Bronchial epithelial cell (primary cell): ENCODE results near the gene STK38. TPM values are rescaled to one million over a fixed set of nuclear protein-coding genes. Genes with fewer than 3 reads are reported as not detected.

ENCODE experiments used
- DNase-seq: peaks from one replicate; pipeline ENCODE4 v3.0.0-alpha.2; 2010; ENCODE audit warnings: low read depth
- FAIRE-seq: peaks from 2 replicates; lab custom pipeline; 2011; peaks lifted over from hg19 to GRCh38; lab: Jason Lieb, UNC
- H3K27me3 ChIP-seq: 2 replicates; pipeline ENCODE4 v1.5.1; 2011; ENCODE audit warnings: low read length; ENCODE audit not compliant: control insufficient read depth, insufficient read depth
- H3K36me3 ChIP-seq: 2 replicates; pipeline ENCODE4 v1.5.1; 2011; ENCODE audit warnings: low read length; ENCODE audit not compliant: control insufficient read depth, insufficient read depth
- H3K4me3 ChIP-seq: 2 replicates; pipeline ENCODE4 v1.5.1; 2011; ENCODE audit warnings: mild to moderate bottlenecking, low read depth, low read length, control low read depth
- total RNA-seq: library from RNA; depleted of rRNA; stranded (reverse); fragments of >200 nt; gene quantifications from 2 replicates; pipeline ENCODE4 v1.2.1, GENCODE V29; 2014
- TF ChIP-seq, protein P1 (sequence below): IDR thresholded peaks from 2 replicates; pipeline ENCODE4 v1.5.1; 2011; ENCODE audit warnings: mild to moderate bottlenecking, moderate library complexity, low read length, control low read depth, inconsistent platforms; ENCODE audit not compliant: insufficient read depth, severe bottlenecking

Gene STK38
- total RNA-seq, result 13.7 and 19.6 TPM in 2 replicates

DNA sequence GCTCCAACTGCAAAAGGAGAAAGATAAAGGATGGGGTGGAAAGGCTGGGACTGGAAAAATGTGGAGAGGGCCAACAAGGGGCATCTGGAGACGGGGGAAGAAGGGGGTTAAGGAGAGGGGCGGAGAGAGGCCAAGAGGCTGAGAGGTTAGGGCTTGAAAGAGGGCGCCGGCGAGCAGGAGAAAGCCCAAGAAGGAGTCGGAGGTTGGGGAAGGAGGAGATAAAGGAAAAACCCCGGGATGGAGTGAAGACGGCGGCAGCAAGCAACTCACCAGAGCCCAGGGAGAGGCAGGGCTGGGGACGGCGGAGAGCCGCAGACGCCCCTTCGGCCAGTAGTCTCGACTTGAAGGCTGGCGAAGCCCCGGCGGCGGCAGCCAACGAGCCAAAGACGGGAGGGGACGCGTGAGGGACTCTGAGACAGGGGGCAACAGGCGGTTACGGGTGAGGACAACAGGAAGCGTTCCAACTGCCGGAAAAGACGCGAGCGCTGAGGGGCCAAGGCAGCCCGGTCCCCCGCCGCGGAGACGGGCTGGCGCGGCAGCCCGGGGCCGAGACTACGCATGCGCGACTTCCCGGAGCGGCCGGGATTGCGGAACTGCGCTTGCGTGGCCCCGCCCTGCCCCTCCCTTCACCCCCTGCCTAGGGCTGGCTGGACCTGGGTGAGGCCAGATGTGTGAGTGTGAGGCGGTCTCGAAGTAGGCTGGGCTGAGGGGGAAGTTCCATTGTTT lies at the start of gene STK38:
TSS of gene STK38 (minus strand) at position 560 of the 726 bp plus-strand sequence. CDS start 7,277 bp downstream, outside the sequence.
- no peak for FAIRE-seq
- H3K36me3 ChIP-seq, result no peaks in the 10 kb centered on the region
- no peaks in the 10 kb centered on the region for H3K27me3 ChIP-seq
- TF ChIP-seq, protein P1, sequence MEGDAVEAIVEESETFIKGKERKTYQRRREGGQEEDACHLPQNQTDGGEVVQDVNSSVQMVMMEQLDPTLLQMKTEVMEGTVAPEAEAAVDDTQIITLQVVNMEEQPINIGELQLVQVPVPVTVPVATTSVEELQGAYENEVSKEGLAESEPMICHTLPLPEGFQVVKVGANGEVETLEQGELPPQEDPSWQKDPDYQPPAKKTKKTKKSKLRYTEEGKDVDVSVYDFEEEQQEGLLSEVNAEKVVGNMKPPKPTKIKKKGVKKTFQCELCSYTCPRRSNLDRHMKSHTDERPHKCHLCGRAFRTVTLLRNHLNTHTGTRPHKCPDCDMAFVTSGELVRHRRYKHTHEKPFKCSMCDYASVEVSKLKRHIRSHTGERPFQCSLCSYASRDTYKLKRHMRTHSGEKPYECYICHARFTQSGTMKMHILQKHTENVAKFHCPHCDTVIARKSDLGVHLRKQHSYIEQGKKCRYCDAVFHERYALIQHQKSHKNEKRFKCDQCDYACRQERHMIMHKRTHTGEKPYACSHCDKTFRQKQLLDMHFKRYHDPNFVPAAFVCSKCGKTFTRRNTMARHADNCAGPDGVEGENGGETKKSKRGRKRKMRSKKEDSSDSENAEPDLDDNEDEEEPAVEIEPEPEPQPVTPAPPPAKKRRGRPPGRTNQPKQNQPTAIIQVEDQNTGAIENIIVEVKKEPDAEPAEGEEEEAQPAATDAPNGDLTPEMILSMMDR, result peak; percentile 36
- H3K4me3 ChIP-seq, result peak within 1 kb of the TSS; percentile 88
- peak; percentile 75 for DNase-seq

DNA sequence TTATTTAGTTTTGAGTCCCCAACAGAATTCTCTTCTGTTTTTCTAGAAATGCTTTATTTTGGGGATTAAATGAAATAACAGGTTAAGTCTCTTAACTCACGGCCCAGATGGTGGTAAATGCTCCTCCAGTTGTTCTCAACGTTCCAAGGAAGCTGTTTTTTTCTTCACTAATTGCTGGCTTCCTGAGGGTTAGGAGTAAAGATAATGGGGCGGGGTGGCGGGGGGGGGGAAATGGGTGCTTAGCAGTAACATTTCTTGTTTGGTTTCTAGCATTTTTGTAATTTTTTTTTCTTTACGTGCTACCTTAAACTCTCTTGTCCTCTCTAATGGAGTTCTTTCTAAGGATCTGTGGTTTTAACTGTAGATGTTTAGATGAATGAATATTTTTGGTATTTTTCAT lies 49.1 kb upstream of the STK38 start:
- Histone ChIP-seq H3K4me3 (peak overlapping the region; percentile 56), H3K27me3 (no peaks in the 10 kb centered on the region), H3K36me3 (peaks cover 25% of the 10 kb centered on the region)
- TF ChIP-seq, protein P1, result no peak
- no peak for FAIRE-seq
- no peak for DNase-seq

DNA sequence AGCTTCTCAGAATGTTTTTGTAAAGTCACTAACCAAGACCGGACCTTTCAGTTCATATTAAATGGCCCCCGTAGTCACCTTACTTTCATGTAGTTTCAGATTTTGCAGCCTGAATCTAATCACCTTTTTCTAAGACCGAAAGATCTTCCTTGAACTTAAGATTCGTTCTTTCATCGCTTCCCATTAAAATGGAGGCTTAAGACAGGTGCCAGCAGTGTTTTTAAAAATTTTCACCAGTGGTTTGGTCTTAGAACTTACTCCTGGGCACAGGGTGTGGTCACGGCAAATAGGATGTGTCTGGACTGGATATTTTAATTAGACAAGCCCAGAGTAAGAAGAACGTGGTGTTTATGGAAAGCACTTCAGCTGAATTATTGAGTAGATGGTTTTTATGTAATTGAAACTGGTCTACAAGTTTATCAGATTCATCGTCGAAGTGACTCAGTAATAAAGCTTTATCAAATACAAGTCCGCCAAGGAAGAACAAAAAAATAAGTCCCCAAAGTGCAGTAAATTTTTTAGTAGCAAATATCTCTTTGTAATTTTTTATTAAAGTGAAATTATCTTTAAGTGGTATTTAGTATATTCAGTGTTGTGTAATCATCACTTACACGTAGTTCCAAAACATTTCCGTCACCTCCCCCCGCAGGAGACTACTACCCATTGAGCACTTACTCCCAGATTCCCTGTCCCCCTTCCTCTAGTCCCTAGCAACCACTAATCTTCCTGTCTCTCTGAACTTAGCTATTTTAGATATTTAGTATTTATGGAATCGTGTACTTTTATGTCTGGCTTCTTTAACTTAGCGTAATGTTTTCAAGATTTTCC lies 47.8 kb upstream of the STK38 start:
- DNase-seq, result peak; percentile 52
- no peak for FAIRE-seq
- Histone ChIP-seq H3K27me3 (no peaks in the 10 kb centered on the region), H3K4me3 (peak overlapping the region; percentile 56), H3K36me3 (peaks cover 16% of the 10 kb centered on the region)
- TF ChIP-seq, protein P1, result no peak

DNA sequence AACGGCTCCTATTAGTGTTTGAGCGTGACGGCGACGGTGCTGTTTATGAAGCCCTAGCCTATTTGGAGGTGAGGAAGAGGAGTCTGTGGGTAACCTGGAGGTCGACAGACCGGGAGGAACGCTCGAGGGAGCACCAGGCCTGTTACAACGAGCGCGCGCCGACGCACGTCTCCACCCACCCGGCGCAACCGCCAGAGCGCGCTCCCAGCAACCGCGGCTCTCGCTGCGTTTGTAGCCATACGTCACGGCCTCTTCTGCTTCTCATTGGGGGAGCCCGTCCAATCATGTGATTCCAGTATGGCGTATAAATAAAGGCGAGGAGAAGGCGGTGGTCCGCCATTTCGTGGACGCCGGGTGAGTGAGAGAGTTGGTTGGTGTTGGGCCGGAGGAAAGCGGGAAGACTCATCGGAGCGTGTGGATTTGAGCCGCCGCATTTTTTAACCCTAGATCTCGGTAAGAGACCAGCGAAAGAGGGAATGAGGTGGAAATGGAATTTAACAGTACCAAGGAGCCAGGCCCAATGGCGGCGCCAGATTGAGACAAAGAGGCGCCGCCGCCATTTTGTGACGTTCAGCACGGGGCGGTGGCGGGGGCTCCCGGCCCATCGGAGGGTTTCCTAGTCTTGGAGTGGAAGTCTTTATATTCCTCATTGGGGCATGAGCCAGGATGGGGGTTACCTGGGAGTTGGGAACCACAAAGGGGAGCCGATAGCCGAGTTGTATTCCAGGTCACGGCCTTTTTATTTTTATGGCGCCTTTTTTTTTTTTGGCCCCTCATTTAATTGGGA lies 46.9 kb upstream of the STK38 start, which contains the start of gene SRSF3:
TSS of gene SRSF3 (plus strand) at position 334 of the 787 bp plus-strand sequence. CDS start 2,401 bp downstream, outside the sequence.
- TF ChIP-seq, protein P1, result peak; percentile 69

DNA sequence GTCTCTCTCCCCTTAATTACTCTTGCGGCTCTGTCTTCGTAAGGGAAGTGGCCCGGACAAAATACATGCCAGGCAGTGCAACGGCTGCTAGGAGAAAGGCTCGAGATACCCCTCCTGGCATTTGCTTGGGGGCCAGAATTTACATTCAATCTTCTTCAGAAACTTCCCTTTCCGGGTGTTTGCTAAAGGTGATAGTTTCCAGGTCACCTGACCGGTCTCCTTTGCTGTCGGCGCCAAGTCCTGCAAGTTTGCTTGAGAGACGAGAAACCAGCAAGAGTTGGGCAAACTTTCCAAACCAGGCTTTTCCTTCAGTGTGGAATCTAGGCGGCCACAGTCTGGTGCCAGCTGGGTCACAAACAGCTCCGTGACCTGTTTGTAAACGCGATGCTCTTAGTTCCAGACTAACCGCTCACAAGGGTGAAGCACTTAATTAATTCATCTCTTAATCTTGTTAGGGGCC lies 46.3 kb upstream of the STK38 start:
- H3K36me3 ChIP-seq, result peaks cover 6% of the 10 kb centered on the region
- TF ChIP-seq, protein P1, result no peak
- no peak for DNase-seq
- FAIRE-seq, result no peak
- H3K4me3 ChIP-seq, result peak overlapping the region; percentile 56
- no peaks in the 10 kb centered on the region for H3K27me3 ChIP-seq

More for the DNA sequence above, 46.9 kb upstream of the STK38 start, which contains the start of gene SRSF3:
- H3K36me3 ChIP-seq, result peaks cover 11% of the 10 kb centered on the region
- peak within 1 kb of the TSS; percentile 56 for H3K4me3 ChIP-seq
- no peaks in the 10 kb centered on the region for H3K27me3 ChIP-seq
- FAIRE-seq (no peak), DNase-seq (peak; percentile 92)
